ENCODE results near the gene PPM1M.

PPM1M gene

GRCh38 chr3:52222319-52223221 is 23.0 kb upstream of the PPM1M start:
- Histone ChIP-seq H3K9ac (no peak overlapping the region), H3K27me3 (ENCODE audit: control insufficient read depth, insufficient read depth, low read length) (no peaks in the 10 kb centered on the region), H3K79me2 (no peaks in the 10 kb centered on the region), H3K9me3 (ENCODE audit: control insufficient read depth, low read length) (no peaks in the 10 kb centered on the region), H2AFZ (no peak overlapping the region), H3K36me3 (ENCODE audit: control insufficient read depth, insufficient read depth, low read length) (no peaks in the 10 kb centered on the region), H3K4me1 (no peaks in the 10 kb centered on the region), H3K4me3 (ENCODE audit: low read depth, low read length) (no peak overlapping the region), H3K27ac (no peak overlapping the region), H3K4me2 (ENCODE audit: low read length) (no peak overlapping the region)
- no peak for TF ChIP-seq CTCF (IDR thresholded peaks at IDR 0.05)

GRCh38 chr3:52223449-52224408 is 21.8 kb upstream of the PPM1M start:
- Histone ChIP-seq H3K36me3 (ENCODE audit: control insufficient read depth, insufficient read depth, low read length) (no peaks in the 10 kb centered on the region), H3K9me3 (ENCODE audit: control insufficient read depth, low read length) (no peaks in the 10 kb centered on the region), H3K4me3 (ENCODE audit: low read depth, low read length) (no peak overlapping the region), H3K4me2 (ENCODE audit: low read length) (no peak overlapping the region), H3K4me1 (no peaks in the 10 kb centered on the region), H3K9ac (no peak overlapping the region), H3K79me2 (no peaks in the 10 kb centered on the region), H3K27me3 (ENCODE audit: control insufficient read depth, insufficient read depth, low read length) (no peaks in the 10 kb centered on the region), H2AFZ (no peak overlapping the region), H3K27ac (no peak overlapping the region)
- no peak for TF ChIP-seq CTCF (IDR thresholded peaks at IDR 0.05)

GRCh38 chr3:52225452-52226228 is 19.9 kb upstream of the PPM1M start, which contains the start of gene TLR9:
Gene TLR9, minus strand, starts transcription at chr3:52225645. Its CDS starts 116 bp downstream, at chr3:52225529.
- Histone ChIP-seq H3K79me2 (no peaks in the 10 kb centered on the region), H3K4me2 (ENCODE audit: low read length) (no peak within 1 kb of the TSS), H3K36me3 (ENCODE audit: control insufficient read depth, insufficient read depth, low read length) (no peaks in the 10 kb centered on the region), H3K27me3 (ENCODE audit: control insufficient read depth, insufficient read depth, low read length) (no peaks in the 10 kb centered on the region), H2AFZ (no peak within 1 kb of the TSS), H3K4me1 (no peaks in the 10 kb centered on the region), H3K9me3 (ENCODE audit: control insufficient read depth, low read length) (no peaks in the 10 kb centered on the region), H3K9ac (no peak within 1 kb of the TSS), H3K4me3 (ENCODE audit: low read depth, low read length) (no peak within 1 kb of the TSS), H3K27ac (no peak within 1 kb of the TSS)
- no peak for TF ChIP-seq CTCF (IDR thresholded peaks at IDR 0.05)

- Histone ChIP-seq H3K9ac (no peak overlapping the region), H3K4me3 (ENCODE audit: low read depth, low read length) (no peak overlapping the region), H3K36me3 (ENCODE audit: control insufficient read depth, insufficient read depth, low read length) (no peaks in the 10 kb centered on the region), H3K4me2 (ENCODE audit: low read length) (no peak overlapping the region), H3K79me2 (no peaks in the 10 kb centered on the region), H3K27ac (no peak overlapping the region), H3K4me1 (no peaks in the 10 kb centered on the region), H2AFZ (no peak overlapping the region), H3K27me3 (ENCODE audit: control insufficient read depth, insufficient read depth, low read length) (no peaks in the 10 kb centered on the region), H3K9me3 (ENCODE audit: control insufficient read depth, low read length) (no peaks in the 10 kb centered on the region)
- no peak for TF ChIP-seq CTCF (IDR thresholded peaks at IDR 0.05)
These were observed 19.2 kb upstream of the PPM1M start for GRCh38 chr3:52226229-52226817.

Measured in parathyroid adenoma (tissue), 2 donors.